GM19467 (cell line): ENCODE measurements around the gene RARB.

Source experiments
- ATAC-seq: cut with Tn5 transposase; IDR thresholded peaks from one replicate; pipeline ENCODE4 v1.9.1; 2021; ENCODE audit warnings: mild to moderate bottlenecking, moderate library complexity; ENCODE audit not compliant: unreplicated experiment

The RARB gene

DNA sequence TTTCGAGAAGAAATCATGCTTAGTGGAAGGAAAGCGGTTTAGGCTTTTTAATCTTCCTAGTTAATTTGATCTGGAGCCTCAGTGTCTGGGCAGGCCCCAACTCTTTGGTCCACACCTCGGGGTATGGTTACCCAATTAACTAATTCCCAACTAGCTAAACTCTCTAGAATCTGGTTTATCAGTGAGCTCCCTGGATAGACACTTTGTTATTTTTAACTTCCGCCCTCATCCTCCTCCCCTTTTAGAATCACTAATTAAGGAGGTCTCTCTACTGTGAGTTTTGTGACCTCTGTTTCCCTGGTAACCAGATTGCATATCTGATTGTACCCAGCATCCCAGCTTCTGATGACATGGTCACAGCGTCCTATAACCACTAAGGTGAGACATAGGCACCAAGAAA lies 112.2 kb downstream of the RARB start:
- no peak for ATAC-seq

DNA sequence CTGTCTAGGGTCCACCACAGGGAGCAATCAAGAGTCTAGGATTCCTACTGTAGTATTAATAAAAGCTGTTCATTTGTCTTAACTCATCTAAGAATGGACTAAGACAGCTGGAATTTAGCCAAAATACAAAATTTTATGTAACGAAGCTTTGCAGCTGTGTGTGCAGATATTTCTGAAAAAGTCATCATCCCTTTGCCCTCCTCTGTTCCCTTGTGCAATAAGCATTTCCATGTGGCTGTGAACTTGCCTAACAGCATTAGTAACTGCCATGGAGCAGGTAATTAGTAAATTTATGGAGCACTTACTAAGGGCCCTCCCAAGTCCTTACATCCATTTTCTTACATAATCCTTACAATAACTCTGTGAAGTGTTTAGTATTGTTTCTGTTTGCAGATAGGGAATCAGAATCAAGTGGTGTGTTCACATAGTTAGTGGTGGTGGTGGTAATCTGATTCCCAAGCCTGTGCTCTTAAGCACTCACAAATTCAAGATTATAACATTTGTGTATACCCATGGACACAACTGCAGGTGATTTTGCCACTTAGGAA lies 114.5 kb downstream of the RARB start:
- ATAC-seq = no peak

DNA sequence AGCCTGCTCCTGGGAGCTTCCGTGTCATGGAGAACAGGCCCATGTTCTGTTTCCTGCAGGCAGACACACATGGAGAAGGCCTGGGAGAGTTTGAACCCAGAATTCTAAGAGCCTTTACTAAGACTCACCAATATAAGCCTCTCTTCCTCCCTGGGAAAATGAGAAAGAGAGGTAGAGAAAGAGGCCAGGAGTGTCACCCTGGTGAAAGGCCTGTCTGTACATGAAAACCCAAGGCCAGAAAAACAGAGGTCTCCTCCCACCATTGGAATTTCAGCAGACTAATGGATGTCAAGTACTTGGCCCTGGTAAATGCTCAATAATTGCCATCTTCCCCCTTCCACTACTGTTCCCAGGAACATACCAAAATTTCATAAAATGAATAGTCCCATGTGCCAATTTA lies 119.0 kb downstream of the RARB start:
- no peak for ATAC-seq

DNA sequence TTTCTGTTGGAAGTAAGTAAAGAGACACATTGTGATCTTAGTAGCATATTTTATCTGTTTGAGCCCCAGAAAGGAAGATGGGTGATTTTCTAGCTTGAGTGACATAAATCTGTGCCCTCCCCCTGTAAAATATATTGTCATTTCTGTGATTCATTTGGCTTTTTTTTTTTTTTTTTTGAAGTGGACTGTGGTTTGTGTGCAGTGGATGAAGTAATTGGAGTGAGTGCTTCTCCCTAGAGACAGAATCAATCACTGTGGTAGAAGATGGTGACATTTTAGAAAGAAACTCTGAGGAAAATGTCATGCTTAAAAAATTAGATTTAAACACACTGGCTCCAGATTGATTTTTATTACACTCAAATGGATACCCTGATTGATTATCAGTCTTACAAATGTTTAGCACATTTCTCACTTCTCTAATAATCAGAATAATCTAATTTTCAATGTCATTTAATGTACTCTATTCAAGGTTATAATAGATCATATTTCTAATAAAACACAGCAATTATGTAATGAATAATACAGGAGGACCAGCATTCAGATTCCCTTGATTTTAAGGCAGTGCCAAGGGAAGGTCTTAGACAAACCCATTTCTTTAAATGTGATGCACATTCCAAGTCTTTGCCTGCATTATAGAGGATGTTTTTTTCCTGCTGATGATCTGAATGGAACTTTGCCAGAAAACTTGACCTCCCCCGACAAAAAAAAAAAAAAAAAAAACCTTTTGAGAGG lies 120.0 kb downstream of the RARB start:
- no peak for ATAC-seq

DNA sequence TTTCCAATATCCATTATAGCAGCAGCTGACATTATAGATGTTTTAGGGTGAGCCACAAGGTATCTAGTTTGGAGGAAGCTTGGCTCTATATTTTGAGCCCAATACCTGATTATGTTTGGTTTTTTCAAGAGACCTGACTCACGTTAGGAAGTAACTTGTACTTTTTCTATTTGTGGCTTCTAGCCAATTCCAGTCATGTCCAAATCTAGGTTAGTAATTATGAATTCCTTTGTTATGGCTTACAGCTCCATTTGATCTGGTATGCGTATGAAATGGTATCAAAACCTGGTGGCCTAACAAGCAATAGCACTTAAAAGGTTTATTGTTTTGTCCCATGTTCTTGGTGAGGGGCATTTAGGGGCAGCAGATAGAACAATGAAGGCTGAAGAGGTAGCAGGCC lies 120.8 kb downstream of the RARB start:
- ATAC-seq = no peak

DNA sequence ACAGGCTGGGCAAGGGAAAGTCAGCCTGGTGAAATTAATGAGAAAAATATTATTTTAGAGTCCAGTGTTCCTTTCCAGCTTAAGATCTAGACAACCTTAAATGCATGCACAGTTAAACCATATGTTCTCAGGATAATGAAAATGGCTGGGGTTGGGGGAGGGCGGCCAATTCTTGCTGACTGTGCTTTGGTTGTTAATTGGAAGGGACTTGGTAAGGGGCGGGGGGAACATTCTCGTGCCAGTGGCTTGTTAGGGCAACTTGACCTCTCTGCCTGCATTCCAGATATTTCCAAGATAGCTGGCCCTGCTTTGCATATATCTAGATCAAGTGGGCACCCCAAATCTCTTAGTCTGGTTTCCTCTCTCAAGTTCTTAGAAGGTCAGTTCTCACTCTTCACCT lies 124.2 kb downstream of the RARB start:
- no peak for ATAC-seq

DNA sequence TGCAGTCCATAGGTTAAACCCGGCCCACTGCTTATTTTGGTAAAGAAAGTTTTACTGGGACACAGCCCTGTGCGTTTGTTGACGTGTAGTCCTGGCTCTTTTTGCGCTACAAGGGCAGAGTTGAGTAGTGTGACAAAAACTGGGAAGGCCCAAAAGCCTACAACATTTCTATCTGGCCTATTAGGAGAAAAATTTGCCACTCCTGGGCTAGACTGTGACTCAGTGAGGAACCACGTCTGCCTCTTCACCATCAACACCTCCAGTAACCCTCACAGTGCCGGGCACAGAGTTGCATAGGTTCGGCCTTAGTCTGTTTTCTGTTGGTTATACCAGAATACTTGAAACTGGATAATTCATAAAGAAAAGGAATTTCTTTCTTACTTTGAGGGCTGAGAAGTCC lies 126.3 kb downstream of the RARB start:
- ATAC-seq = no peak

DNA sequence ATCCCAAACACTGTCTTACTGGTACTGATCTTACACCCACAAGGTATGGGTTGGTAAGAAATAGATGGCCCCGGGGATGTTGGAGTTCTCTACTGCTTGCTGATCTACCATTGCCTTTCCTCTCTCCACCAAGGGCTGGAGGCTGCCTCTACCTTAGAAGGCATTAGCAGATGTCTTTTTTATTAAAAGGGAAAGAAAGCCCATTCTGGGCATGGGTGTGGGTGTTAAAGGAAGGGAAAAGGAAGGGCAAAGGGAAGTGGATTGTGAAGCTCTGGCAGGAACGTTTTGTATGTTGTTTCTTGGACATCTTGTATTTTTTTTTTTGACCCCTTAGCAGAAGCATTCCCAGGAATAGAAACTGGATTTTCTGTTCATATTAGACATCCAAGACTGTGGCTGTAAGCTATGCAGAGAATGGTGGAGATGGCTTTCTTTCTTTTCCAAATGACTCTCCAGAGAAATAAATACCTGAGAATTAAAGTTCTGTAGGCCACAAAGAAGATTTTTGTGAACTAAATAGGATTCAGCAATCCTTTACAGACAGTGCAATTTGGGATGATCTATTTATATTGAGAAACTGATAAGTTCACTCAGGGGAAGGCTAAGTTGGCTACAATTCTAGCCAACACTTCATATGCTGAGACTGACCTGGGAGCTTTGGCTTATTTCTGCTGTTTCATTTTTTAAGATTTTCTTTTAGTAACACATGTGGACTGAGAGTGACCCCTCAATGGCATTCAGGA lies 127.8 kb downstream of the RARB start:
- ATAC-seq = no peak

DNA sequence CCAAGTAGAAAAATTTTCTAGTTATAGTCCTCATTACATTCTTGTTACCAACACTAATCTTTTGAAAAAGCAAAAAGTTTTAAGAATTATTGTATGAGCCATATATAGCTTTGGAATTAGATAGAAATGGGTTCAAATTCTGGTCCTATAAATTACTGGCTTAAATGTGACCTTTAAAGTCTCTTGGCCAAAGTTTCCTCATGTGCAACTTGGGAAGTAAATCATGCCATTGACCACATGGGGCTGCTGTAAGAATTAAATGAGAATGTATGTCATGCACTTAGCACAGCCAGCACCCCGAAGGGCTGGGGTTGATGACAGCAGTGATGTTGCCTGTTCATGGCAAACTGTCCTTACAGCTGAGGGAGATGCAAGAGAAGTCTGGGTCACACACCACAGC lies 128.4 kb downstream of the RARB start:
- no peak for ATAC-seq

DNA sequence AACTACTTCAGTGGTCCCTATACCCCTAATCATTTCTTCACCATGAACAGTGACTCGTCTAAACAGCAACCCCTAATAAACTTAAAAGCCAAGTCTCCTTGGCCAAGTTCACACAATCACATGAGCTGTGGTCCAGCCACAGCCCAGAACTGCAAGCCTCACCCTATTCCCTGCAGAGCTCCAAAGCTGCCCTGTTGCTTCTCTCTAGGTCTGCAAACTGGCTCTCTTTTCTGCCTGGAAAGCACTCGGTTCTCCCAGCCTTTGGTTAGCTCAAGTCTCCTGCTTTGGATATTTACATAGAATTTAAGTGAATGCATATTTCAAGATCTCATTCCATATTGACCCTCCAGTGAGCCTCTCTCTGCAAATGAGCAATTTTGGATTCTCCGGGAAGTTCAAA lies 129.6 kb downstream of the RARB start:
- ATAC-seq = no peak

DNA sequence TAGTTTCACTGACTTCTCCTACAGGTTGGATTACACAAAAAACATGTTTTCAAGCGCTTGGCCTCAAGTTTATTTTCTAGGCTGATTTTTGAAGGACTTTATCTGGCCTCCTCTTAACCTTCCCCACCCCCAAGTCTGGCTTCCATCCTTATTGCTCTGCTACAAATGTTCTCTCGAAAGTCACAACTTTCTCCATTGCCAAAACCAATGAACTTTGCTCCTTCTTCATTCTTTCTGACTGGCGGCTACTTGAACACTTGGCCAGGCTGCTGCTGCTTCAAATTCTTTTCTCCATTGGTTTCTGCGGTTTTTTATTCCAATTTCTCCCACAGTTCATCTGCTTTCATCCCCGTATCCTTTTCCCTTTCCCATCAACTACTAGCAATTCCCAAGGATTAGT lies 130.1 kb downstream of the RARB start:
- no peak for ATAC-seq

DNA sequence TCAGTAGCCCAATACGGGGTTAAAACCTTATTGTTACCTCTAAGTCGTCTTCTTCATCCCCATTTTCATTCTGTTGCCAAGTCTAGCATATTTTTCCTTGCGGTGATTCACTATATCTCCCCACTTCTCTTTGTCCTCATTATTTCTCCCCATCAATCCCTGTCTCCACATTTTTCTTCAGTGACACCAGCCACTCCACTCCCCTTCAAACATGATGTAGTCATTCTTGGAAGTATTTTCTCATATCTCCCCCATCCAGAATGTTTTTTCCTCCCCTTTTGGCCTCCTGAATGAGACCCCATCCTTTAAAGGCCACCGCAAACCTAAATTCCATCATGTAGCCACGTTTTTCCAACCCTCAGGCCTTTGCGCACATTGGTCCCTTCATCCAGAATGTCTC lies 130.7 kb downstream of the RARB start:
- ATAC-seq = no peak

DNA sequence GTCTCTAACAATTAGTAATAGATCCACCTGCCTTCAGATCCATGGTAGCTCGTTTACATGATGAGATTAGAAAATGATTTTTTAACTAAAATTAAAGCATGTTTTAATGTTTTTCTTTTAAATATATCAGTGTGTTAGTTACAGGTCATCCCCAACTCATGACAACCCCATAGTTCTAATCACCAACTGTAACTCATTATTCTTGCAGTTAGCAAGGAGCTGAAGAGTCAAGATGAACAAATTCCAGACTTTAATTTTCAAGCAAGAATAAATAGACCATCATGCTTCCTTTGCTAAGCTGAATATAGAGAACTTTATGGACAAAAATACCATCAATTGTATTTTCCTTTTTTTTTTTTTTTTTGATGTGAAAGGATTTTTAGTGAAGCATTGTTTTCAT lies 135.5 kb downstream of the RARB start:
- no peak for ATAC-seq

DNA sequence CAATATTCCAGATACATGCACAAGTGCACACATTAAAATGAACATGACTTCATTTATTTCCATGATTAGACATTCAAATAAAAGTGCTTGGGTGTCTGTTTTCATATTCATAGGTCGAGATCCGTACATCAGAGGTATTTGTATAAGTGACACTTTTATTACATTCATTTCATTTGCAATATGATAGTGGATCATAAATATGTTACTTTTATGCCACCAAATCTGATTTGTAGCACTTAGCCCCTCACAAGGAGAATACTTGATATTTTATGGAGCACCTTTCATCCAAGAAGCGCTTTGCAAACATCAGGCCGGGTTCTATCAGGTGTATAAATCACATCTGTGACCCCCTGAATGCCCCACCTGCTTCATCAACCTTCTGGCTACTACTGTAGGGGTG lies 136.0 kb downstream of the RARB start:
- no peak for ATAC-seq

DNA sequence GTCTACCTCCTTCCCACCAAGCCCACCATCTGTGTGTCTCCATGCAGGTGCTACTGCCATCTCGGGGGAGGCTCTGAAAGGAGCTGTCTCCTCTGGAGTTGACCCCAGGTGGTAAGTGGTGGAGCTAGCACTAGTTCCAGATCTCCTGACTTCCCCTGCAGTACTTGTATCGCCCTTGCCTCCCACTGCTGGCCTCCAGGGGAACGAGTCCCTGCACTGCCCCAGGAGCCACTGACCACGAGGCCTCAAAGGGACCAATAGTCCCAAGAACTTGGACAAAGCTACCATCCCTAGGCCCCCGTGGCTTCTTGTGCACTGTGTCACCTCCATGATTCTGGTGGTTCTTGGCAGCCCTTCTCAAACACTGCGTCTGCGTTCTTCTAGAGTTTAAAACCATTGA lies 137.7 kb downstream of the RARB start:
- ATAC-seq = no peak

DNA sequence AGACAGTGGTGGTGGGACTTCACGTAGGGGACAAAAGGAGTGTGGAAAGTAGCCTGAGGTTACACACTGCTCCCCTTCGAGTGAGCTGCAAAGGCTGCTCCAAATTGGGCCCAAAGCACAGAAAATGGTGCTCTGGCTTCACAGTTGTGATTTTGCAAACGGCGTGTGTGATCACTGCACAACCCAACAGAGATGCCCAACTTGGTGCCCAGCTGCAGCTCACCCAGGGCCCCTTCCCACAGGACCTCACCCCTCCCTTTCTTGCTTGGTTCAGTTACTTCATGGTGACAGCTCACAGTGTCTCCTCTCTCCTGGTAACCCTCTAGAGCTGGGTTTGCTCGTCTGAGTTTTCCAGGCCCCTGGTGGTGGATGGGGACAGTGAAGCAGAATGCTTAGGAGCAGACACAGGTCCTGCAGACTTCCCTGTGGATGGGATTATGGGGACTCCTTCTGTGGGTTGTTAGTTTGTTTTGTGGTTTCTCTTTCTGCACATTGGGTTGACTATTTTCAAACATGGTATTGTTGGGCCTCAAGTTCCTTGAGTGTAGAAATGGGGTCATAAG lies 138.4 kb downstream of the RARB start:
- no peak for ATAC-seq

DNA sequence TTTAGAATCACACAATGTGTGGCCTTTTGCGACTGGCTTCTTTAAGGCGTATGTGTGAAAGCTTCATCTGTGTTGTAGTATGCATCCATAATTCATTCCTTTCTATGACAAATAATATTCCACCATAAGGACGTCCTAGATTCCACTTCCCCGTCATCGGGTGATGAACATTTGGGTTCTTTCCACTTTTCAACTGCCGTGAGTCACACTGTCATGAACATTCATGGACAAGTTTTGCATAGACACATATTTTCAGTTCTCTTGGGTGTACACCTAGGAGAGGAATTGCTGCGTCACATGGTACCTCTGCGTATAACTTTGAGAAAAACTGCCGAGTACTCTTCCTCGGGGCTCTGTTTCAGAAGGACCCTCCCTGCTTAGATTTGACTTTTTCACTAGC lies 139.3 kb downstream of the RARB start:
- no peak for ATAC-seq

DNA sequence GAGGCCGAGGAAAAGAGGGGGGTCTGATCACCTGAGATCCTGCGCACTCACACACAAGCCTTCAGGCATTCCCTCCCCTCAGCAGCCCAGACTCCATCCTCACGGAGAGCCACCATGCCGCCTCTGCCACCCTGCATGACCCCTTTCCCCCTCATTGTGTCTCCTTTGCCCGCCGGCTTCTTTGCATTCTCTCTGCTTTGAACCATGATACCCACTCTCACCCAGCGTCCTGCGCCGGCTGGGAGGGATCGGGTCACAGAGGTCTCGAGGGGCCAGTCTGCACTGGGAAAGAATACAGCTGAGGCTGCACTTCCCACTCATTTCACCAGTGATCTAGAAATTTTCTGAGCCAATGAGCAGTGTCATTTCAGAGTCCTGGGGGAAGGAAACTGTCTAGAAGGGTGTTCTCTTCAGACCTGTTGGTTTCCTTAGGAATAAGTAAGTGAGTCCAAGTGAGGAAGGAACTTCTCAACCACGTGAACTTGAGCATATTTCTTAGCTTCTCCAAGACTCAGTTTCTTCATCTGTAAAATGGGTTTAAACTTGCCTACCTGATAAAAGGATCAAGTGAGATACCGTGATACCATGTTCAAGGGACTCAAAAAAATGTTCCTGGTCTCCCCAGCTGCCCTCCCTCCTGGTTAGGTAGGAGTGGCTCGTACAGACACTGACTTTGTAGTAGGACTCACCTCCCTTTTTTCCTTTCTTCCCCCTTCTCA lies 139.9 kb downstream of the RARB start:
- ATAC-seq = no peak

DNA sequence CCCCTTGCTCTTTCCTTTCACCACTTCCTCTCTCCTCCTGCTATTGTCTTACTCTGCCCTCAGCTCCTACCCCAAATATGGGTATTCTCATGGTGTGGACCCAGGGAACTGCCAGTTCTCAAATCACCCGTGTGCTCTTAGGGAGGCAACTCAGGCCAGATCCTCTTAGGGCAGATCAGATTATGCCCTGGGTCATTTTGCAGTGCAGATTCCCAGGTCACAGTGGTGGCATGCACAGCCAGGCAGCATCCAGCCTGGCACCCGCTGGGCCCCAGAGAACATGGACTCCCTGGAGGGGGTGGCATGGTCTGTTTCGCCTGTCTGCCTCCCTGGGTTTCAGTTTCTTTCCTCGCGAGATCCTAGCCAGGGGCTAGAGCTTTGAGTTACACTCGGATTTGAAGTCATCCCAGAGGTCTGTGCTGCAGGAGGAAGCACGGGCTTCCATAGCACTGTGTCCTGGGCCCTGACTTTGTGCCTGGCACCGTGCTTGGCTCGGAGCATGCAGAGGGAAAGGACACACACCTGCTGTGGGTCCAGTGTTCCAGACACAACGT lies 140.5 kb downstream of the RARB start:
- ATAC-seq = no peak

DNA sequence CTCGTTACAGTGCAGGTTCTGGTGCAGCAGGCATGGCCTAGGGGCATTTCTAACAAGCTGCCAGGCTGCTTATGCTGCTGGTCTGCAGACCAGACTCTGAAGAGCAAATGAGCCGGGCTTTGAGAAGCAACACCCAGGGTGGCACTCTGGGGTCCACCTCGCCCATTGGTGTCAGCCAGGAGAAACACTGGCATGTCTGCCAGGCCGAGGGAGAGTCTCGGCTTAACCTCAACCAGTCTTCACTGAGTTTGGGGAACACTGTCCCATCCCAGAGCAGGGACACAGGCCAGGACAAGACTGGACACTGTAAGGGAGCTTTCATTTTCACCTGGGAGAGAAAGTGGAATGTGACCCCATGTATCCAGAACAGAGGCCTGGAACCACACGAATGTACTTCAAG lies 143.2 kb downstream of the RARB start:
- no peak for ATAC-seq

DNA sequence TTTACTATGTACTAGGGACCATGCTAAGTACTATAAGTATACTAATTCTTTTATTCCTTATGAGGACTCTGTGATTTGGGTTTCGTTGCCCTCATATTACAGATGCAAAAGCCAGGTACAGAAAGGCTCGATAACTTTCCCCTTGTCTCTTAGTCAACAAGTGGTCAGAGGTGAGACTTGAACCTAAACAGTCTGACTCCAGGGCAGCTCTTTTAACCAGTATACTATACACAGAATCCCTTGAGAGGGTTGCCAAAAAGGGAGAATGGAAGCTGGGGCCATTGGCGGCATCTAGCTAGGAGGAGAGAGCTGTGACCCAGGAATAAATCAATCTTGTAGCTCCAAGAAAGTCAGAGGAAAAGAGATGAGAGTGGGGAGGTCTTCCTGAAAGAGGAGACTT lies 144.3 kb downstream of the RARB start:
- no peak for ATAC-seq
